HFF-Myc (cell line): ENCODE results near the gene SLC51A.
"Not testable (repeated sequence)": the region's sequence is repeated elsewhere in the genome, so short reads cannot be mapped to it uniquely, and the experiment has no call there.

Experiments used
- DNase-seq: peaks from one replicate; pipeline ENCODE4 v3.0.0-alpha.2; 2011; ENCODE audit warnings: low read depth; ENCODE audit errors: extremely low read depth
- H3K4me3 ChIP-seq: replicated peaks from 2 replicates; pipeline ENCODE4 v1.5.1; 2011; ENCODE audit warnings: low read depth, mild to moderate bottlenecking, control low read depth, low read length
- CTCF ChIP-seq: IDR thresholded peaks from 2 replicates; pipeline ENCODE4 v1.5.1; 2012; ENCODE audit warnings: mild to moderate bottlenecking, low read depth, low read length, control low read depth; ENCODE audit errors: missing control alignments

SLC51A gene

GRCh38 chr3:196198771-196199753, 17.3 kb upstream of the SLC51A start:
- TF ChIP-seq CTCF: no peak
- H3K4me3 ChIP-seq: no peak overlapping the region
- no peak for DNase-seq

DNA sequence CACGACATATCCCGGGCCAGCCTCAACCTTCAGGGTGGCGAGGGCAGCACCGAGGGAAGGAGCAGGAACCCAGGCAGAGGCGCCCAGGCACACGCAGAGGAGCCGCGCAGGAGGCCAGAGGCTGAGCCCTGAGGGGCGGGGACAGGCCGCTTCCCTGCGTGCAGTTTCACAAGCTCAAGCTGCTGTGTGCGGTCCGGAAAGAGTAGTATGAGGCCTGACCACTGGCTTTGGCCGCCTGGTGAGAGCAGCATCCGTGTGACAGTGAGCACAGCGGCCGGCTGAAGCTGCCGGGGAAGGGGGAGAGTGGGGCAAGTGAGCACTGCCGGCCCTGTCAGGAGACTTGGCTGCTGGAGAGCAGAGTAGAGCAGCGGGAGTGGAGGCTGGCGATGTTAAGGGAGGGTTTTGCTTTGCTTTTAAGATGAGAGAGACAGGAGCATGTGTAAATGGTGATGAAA, 13.8 kb upstream of the SLC51A start:
- no peak for TF ChIP-seq CTCF
- DNase-seq: no peak
- no peak overlapping the region for H3K4me3 ChIP-seq

DNA sequence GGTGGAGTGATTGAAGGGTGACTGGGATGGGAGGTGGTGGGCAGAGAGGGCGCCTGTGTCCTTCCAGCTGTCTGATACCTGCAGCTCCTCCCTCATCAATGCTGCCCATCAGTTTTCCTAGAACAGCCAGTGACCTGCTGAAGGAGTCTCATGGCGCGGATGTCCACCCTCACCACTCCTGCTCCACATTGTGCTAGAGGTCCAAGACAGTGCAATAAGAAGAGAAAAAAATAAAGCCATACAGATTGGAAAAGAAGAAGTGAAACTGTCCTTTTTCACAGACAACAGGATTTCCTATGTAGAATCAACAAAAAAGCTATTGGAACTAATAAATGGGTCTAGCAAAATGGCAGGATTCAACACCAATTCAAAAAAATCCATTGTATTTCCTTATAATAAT, 12.5 kb upstream of the SLC51A start:
- H3K4me3 ChIP-seq: no peak overlapping the region
- no peak for TF ChIP-seq CTCF
- no peak for DNase-seq

GRCh38 chr3:196205442-196206205, 10.7 kb upstream of the SLC51A start:
- not testable (repeated sequence) for DNase-seq, H3K4me3 ChIP-seq

- no peak overlapping the region for H3K4me3 ChIP-seq
- no peak for TF ChIP-seq CTCF
- no peak for DNase-seq
Measured at GRCh38 chr3:196207159-196207832, 9.0 kb upstream of the SLC51A start.

GRCh38 chr3:196207833-196208607, 8.3 kb upstream of the SLC51A start:
- TF ChIP-seq CTCF: no peak
- peak overlapping the region; percentile 20; the same call in 1 of the 2 replicates for H3K4me3 ChIP-seq
- no peak for DNase-seq
